ENCODE measurements around the gene TMEM217.

- TF ChIP-seq EZH2 (IDR thresholded peaks at IDR 0.05; ENCODE audit: borderline replicate concordance, insufficient read depth, low read length, poor library complexity, severe bottlenecking) (no peak), CTCF (IDR thresholded peaks at IDR 0.05; ENCODE audit: poor library complexity, severe bottlenecking) (no peak), POLR2AphosphoS5 (IDR thresholded peaks at IDR 0.05) (no peak)
Observed at GRCh38 chr6:37187321-37188022, 70.5 kb downstream of the TMEM217 start.

Data from neural cell (in vitro differentiated cells).